Epithelial cell of proximal tubule (primary cell): ENCODE results near the gene PTDSS2. TPM values are rescaled to one million over a fixed set of nuclear protein-coding genes. Genes with fewer than 3 reads are reported as not detected.
A peak's percentile ranks its signal among the peaks of the same experiment; 100 is the strongest.

Experiments
- DNase-seq: peaks from one replicate; pipeline ENCODE4 v3.0.0-alpha.2; 2011; ENCODE audit warnings: low read depth
- H3K4me3 ChIP-seq: 2 replicates; pipeline ENCODE4 v1.5.1; 2011; ENCODE audit warnings: low read depth, mild to moderate bottlenecking, low read length
- total RNA-seq: library from RNA; depleted of rRNA; stranded (reverse); fragments of >200 nt; gene quantifications from 2 replicates; pipeline ENCODE4 v1.2.3, GENCODE V29; 2015
- TF ChIP-seq, protein P1 (sequence below): conservative IDR thresholded peaks from 2 replicates; pipeline ENCODE4 v1.5.1; 2012; ENCODE audit warnings: low read depth, mild to moderate bottlenecking, low read length

PTDSS2 gene
- total RNA-seq, 1 donor from 2014 or later, result 53.4 TPM

DNA sequence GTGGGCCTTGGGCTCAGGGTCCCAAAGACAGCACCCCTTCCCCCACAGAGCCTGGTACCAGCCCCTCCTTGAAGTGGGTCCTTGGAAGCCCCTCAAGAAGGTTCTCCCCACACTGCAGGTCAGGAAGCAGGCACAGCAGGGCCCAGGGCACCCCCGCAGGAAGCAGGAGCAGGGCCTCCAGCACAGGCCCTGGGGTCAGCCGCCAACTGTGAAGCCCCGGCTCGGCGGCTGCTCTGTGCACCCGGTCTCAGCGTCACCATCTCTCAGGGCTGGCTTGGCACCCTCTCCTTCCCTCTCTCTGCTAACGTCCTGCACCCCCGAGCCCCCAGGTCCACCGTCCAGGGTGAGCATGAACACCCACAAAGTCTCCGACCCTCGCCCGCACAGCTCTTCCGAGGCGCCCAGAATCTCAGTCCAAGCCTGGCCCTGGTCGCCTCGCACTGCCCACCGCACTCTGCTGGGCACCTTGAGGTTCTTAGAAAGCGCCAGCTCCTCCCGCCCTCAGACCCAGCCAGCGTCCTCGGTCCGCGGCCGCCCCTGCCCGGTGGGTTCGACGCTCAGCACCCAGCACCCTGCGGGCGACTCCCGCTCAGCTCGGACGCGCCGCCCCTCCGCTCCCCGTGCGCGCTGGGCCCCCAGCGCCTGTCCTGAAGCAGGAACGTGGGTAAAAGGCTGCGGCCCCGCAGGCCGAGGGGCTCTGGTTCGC lies 33.9 kb upstream of the PTDSS2 start:
- no peak for DNase-seq
- H3K4me3 ChIP-seq, result peak overlapping the region; percentile 66
- TF ChIP-seq, protein P1, sequence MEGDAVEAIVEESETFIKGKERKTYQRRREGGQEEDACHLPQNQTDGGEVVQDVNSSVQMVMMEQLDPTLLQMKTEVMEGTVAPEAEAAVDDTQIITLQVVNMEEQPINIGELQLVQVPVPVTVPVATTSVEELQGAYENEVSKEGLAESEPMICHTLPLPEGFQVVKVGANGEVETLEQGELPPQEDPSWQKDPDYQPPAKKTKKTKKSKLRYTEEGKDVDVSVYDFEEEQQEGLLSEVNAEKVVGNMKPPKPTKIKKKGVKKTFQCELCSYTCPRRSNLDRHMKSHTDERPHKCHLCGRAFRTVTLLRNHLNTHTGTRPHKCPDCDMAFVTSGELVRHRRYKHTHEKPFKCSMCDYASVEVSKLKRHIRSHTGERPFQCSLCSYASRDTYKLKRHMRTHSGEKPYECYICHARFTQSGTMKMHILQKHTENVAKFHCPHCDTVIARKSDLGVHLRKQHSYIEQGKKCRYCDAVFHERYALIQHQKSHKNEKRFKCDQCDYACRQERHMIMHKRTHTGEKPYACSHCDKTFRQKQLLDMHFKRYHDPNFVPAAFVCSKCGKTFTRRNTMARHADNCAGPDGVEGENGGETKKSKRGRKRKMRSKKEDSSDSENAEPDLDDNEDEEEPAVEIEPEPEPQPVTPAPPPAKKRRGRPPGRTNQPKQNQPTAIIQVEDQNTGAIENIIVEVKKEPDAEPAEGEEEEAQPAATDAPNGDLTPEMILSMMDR, result no peak

DNA sequence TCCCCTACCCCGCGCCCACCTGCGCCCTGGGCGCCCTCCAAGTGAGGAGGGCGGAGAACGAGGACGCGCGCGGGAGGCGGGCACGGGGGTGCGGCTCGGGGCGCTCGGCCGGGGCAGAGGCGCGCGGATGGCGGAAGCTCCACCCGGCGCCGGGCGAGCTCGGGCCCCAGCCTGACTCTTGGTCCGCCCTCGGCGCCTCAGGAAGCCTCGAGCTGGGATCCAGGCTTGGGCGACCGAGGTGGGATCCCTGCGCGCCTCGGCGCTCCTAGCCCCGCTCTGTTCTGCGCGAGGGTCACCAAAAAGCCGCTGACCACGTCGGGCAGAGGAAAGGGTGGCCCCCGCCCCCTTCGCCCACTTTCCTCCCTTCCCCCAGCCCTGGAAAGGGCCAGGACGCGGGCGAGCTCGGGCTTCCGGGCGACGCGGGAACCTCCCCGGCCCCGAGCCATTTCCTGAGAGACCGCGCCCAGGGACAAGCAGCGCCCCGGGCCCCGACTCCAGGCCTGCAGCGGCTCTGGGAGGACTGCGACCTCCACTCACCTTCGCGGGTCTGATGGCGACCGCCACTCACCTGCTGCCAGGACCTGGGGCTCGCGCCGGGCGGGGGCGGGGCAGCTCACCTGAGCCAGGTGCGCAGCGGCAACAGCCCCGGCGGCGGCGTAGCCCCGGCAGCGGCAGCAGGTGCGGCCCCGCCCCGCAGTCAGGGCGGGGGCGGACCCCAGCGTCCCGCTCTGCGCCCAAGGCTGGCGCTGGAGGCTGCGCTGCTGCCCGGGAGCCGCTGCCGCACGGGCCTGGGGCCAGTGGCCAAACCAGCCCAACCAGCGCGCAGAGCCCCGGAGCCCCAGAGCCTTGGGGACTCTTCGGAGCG lies 33.1 kb upstream of the PTDSS2 start:
- TF ChIP-seq, protein P1, result no peak
- no peak for DNase-seq
- peak overlapping the region; percentile 66 for H3K4me3 ChIP-seq

DNA sequence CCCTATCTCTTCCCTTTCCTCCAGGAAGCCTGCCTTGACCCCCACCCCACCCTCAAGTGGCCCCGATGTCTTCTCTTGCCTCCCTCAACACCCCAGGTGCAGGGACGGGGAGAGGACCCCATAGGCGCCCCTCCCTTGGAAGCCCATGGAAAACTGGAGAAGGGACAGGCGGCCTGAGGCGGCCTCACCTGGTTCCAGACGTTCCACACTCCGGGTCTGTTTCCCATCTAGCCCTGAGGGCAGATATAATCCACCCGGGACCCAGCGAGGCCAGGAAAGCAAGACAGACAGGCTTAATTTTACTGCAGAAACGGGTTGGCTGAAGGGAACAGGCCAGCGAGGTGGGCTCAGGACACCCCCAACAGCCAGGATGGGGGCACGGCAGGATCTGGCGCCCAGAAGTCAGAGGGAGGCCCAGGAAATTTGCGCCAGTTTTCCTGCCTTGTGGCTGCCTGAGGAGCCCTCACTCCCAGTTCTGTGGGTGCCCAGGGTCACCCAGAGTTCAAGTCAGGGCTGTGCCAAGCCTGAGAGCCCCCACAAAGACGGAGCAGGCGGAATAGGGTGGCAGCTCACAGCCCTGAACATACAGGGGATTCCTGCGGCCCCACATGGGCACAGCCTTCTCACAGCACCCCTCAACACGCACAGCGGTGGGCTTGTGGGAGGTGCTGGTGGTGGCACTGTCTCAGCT lies 32.3 kb upstream of the PTDSS2 start:
- TF ChIP-seq, protein P1, result no peak
- DNase-seq, result no peak
- H3K4me3 ChIP-seq, result peak overlapping the region; percentile 66

DNA sequence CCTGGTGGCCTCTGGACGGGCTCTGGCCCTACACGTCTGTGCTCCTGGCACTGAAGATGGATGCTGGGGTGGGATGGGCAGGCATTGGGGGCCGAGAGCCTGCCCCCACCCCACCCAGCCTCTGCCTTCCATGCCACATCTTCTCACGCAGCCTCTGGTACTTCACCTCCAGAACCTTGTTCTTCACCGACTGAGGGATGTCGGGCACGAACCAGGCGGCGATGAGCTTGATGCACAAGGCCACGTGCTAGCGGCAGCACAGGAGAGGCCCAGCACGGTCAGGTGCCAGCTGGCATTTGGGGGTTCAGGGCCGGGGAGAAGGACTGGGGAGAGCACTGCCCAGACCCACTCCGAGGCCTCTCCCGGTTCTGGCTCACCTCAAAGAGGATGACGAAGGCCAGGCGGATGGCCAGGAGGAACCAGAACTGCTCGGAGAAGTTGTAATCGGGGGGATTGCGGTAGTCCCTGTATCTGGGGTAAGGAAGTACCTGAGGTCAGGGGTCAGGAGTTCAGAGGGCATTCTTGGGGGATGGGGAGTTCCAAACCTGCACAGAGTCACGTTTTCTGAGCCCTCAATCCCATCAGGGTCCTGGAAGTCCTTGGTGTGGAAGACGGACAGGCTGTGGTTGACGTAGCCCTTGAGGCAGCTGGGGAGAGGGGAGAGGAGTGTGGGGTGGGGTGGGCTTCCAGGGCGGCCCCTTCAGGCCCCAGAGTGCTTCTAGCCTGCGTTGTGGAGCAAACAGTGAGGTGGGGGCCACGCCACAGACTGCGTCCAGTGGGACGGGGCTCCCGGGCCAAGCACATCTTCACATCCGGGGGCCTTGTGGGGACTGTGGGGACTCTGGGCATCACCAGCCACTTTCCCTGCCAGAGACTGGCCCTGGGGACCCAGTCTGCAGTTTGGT lies 31.5 kb upstream of the PTDSS2 start:
- TF ChIP-seq, protein P1, result no peak
- DNase-seq, result no peak
- no peak overlapping the region for H3K4me3 ChIP-seq

DNA sequence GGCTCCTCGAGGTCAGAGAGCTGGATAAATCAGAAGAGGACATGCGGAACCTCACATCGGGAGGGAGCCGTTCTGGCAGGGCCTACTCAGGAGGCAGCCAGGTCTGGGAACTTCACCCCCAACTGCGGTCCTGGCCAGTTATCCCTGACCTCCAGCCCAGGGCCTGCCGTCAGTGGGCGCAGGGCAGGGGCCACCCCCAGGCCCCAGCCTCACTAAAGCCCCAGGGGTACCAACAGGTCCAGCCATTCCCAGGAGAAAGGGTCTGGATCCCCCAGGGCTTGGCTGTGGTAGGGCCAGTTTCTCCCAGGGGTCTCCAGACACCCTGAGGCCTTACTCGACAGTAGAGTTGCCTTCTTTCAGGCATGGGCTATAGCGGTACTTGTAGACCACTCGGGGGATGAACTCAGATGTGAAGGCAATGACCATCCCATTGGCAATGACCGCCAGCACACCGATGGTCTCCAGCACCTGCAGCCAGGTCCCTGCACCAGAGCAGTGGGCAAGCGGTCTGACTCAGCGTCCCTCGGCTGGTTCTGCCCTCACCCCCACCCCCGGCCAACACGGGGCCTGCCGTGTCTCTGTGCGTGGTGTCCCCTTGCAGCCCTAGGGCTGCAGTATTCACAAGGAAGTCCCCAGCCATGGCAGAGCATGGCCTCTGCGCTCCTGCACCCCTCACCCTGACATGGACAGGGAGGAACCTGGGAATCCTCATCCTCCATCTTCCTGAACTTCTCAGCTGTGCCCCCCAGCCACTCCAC lies 30.7 kb upstream of the PTDSS2 start:
- no peak for DNase-seq
- TF ChIP-seq, protein P1, result no peak
- no peak overlapping the region for H3K4me3 ChIP-seq
